ENCODE results near the gene TEDC2. TPM values are rescaled to one million over a fixed set of nuclear protein-coding genes. Genes with fewer than 3 reads are reported as not detected.

TEDC2 gene
- total RNA-seq, 1 donor from 2014 or later, result 2.5 TPM

DNA sequence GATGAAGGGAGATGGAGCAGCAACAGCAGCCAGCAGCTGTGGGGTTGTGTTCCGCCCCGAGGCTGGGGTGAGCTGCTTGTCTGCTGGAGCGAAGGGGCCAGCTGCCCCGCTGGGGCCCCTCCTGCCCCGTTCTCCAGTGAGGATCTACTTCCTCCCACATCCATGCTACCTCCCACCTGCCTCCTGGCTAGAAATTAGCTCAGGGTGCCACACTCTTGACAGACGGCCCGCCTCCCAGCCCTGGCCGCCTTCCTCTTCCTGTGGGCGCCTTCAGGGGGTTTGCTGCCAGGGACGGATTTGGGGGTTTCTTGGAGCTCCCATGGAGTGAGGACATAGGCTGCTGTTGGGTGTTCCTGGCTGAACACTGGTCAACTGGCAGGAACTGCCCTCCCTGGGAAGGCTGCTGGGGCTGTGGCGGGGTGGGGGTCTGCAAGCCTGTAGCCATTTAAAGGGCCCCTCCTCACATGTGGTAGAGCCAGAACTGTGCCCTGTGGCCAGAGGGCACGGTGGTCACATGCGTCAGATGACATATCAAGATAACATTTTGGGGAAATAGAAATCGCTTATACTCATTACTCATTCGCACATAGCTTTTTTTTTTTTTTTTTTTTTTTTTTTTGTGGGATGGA lies 28.1 kb downstream of the TEDC2 start:
- H3K36me3 ChIP-seq, result no peaks in the 10 kb centered on the region
- H3K4me1 ChIP-seq, result peaks cover 15% of the 10 kb centered on the region
- intact Hi-C loops (cut with DNase I), result no loop called here
- no peak overlapping the region for H3K27ac ChIP-seq
- TF ChIP-seq, protein P1, sequence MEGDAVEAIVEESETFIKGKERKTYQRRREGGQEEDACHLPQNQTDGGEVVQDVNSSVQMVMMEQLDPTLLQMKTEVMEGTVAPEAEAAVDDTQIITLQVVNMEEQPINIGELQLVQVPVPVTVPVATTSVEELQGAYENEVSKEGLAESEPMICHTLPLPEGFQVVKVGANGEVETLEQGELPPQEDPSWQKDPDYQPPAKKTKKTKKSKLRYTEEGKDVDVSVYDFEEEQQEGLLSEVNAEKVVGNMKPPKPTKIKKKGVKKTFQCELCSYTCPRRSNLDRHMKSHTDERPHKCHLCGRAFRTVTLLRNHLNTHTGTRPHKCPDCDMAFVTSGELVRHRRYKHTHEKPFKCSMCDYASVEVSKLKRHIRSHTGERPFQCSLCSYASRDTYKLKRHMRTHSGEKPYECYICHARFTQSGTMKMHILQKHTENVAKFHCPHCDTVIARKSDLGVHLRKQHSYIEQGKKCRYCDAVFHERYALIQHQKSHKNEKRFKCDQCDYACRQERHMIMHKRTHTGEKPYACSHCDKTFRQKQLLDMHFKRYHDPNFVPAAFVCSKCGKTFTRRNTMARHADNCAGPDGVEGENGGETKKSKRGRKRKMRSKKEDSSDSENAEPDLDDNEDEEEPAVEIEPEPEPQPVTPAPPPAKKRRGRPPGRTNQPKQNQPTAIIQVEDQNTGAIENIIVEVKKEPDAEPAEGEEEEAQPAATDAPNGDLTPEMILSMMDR (IDR thresholded peaks at IDR 0.05), result no peak
- TF ChIP-seq POLR2A (IDR thresholded peaks at IDR 0.05), result no peak
- no peak for TF ChIP-seq POLR2AphosphoS5 (IDR thresholded peaks at IDR 0.05; ENCODE audit: insufficient read depth in 1 of 2, low read depth in 1 of 2)
- H3K27me3 ChIP-seq, result no peaks in the 10 kb centered on the region
- H3K9me3 ChIP-seq, result no peaks in the 10 kb centered on the region
- no peak overlapping the region for H3K4me3 ChIP-seq
- DNase-seq (ENCODE audit: extremely low spot score in 2 of 2), result no peak

DNA sequence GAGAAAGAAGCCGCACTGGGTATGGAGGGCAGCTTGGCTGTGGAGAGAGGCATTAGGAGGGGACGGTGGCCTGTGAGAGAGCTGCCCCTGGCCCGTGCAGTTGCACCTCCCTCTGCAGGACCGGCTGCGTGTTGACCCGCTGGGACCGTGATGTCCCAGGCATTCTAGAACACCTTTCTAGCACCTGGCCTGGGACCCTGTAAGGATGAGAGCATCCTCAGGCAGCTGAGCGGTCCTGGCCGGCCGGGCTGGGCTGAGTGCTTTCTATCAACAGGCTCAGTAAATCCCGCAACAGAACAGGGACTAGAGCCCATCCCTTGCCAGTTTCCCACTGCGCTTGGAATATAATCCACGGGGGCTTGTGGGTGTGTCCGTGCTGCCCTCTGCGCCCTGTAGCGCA lies 29.7 kb downstream of the TEDC2 start:
- TF ChIP-seq, protein P1 (IDR thresholded peaks at IDR 0.05), result no peak
- TF ChIP-seq POLR2AphosphoS5 (IDR thresholded peaks at IDR 0.05; ENCODE audit: insufficient read depth in 1 of 2, low read depth in 1 of 2), result no peak
- no peak for TF ChIP-seq POLR2A (IDR thresholded peaks at IDR 0.05)
- intact Hi-C loops (cut with DNase I), result no loop called here
- H3K9me3 ChIP-seq, result no peaks in the 10 kb centered on the region
- peaks cover 4% of the 10 kb centered on the region for H3K4me1 ChIP-seq
- no peaks in the 10 kb centered on the region for H3K27me3 ChIP-seq
- no peak for DNase-seq (ENCODE audit: extremely low spot score in 2 of 2)
- no peak overlapping the region for H3K4me3 ChIP-seq
- no peak overlapping the region for H3K27ac ChIP-seq
- H3K36me3 ChIP-seq, result no peaks in the 10 kb centered on the region

DNA sequence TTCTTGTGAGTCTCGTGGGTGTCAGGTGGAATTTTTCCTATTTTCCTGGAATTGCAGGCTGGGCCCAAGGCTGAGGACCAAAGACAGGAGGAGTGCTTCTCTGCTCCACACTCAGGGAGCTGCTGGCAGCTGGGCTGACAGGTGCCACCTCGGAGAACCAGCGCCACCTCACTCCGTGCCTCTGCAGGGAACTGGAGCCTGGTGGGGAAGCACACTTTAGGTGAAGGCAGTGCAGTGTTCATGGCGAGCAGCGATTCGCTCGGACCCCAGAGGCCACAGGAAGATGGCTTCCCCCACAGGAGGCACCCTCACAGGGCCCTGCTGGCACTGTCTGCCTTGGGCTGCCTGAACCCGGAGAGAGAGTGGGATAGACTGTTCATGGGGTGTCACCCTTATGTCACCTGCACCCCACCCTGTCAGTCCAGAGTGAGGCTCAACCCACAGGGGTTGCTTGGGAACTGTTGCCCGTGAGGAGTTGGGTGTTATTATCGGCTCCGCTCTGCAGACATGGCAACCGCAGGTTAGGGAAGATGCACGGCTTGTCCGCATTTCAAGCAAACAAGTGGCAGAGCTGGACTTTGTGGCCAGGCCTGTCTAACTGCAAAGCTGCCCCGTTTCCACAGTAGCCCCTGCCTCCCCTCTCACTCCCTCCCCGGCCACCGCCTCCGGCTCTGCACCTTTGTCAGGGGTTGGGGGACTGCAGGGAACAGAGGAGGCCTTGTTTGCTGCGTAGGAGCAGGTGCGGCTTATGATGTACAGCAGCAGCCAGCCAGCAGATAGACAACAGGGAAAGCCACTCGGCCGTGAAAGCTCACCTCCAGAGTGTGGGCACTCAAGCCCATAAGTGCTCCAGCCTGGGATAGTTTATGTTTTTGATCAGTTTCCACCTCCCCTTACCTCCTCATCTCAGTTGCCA lies 30.5 kb downstream of the TEDC2 start:
- TF ChIP-seq POLR2A (IDR thresholded peaks at IDR 0.05), result no peak
- no peak for TF ChIP-seq POLR2AphosphoS5 (IDR thresholded peaks at IDR 0.05; ENCODE audit: insufficient read depth in 1 of 2, low read depth in 1 of 2)
- TF ChIP-seq, protein P1 (IDR thresholded peaks at IDR 0.05), result no peak
- Histone ChIP-seq H3K4me3 (no peak overlapping the region), H3K27me3 (no peaks in the 10 kb centered on the region), H3K27ac (no peak overlapping the region), H3K36me3 (no peaks in the 10 kb centered on the region), H3K4me1 (peaks cover 4% of the 10 kb centered on the region), H3K9me3 (no peaks in the 10 kb centered on the region)
- no peak for DNase-seq (ENCODE audit: extremely low spot score in 2 of 2)
- intact Hi-C loops (cut with DNase I), result no loop called here

DNA sequence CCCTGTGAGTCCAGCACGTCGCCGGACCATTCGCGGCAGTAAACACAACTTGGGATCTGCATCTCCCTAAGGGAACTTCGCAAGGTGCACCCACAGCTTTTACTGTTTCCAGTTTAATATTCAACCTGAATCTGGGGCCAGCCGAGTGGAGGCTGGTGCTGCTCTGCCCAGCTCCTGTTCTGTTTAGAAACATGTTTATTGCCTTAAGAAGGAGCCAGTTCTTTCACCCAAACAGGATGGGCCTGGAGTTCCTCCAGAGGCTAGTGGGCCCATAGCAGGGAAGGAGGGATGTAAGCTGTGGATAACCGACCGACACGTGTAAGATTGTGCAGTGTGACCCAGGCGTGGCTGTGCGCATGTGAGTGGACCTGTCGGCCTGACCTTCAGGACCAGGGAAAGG lies 32.4 kb downstream of the TEDC2 start:
- no peak for DNase-seq (ENCODE audit: extremely low spot score in 2 of 2)
- peaks cover 9% of the 10 kb centered on the region for H3K4me1 ChIP-seq
- intact Hi-C loops (cut with DNase I), result no loop called here
- TF ChIP-seq, protein P1 (IDR thresholded peaks at IDR 0.05), result no peak
- TF ChIP-seq POLR2AphosphoS5 (IDR thresholded peaks at IDR 0.05; ENCODE audit: insufficient read depth in 1 of 2, low read depth in 1 of 2), result no peak
- TF ChIP-seq POLR2A (IDR thresholded peaks at IDR 0.05), result no peak
- no peaks in the 10 kb centered on the region for H3K27me3 ChIP-seq
- H3K4me3 ChIP-seq, result no peak overlapping the region
- H3K27ac ChIP-seq, result no peak overlapping the region
- H3K9me3 ChIP-seq, result no peaks in the 10 kb centered on the region
- H3K36me3 ChIP-seq, result peaks cover 0 to 10% of the 10 kb centered on the region in 2 donors

DNA sequence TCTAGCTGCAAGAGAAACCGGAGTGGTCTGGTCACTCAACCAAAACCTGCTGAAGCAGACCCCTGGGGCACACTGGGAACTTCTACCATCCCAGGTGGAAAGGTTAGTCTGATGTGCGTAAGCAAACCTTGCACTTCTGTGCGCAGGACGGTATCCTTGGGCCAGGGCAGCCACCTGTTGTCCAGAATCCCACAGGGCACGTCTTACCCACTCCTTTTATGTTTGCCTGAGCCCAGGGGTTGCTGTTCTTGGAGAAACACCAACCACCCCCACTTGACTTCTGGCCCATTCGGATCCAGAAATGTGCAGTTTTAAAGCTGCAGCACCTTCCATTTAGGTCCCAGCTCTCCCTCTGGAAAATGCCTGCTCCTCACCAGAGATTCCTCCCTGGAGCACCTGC lies 33.7 kb downstream of the TEDC2 start:
- H3K9me3 ChIP-seq, result no peaks in the 10 kb centered on the region
- H3K4me3 ChIP-seq, result no peak overlapping the region
- no peaks in the 10 kb centered on the region for H3K27me3 ChIP-seq
- intact Hi-C loops (cut with DNase I), result no loop called here
- no peak for TF ChIP-seq POLR2A (IDR thresholded peaks at IDR 0.05)
- TF ChIP-seq, protein P1 (IDR thresholded peaks at IDR 0.05), result no peak
- TF ChIP-seq POLR2AphosphoS5 (IDR thresholded peaks at IDR 0.05; ENCODE audit: insufficient read depth in 1 of 2, low read depth in 1 of 2), result no peak
- no peak for DNase-seq (ENCODE audit: extremely low spot score in 2 of 2)
- peaks cover 22% of the 10 kb centered on the region for H3K4me1 ChIP-seq
- H3K27ac ChIP-seq, result no peak overlapping the region
- H3K36me3 ChIP-seq, result peaks cover 0 to 10% of the 10 kb centered on the region in 2 donors

Measured in vagina (tissue), 2 donors.